Measurements from ENCODE around the gene CDH3.

The CDH3 gene

DNA sequence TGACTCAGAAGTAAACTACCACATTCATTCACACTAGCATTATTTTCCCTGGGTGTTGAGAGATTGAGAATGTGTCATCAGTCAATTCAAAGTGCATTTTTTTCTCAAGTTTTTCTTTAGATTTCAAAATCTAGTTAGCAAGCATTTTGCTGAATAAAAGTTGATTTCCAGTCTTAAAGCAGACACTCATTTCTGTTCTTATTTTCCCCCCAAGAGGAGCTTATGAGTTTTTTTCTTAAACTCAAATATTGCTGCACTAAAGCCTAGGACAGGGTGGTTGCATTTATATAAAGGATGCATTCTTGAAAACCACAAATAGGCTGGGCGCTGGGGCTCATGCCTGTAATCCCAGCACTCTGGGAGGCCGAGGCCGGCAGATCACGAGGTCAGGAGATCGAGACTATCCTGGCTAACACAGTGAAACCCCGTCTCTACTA, 15.3 kb downstream of the CDH3 start:
- TF ChIP-seq GATA3 (IDR thresholded peaks at IDR 0.05; ENCODE audit: low read depth, low read length) (no peak), GATA2 (IDR thresholded peaks at IDR 0.05; ENCODE audit: low read depth, low read length) (no peak)

DNA sequence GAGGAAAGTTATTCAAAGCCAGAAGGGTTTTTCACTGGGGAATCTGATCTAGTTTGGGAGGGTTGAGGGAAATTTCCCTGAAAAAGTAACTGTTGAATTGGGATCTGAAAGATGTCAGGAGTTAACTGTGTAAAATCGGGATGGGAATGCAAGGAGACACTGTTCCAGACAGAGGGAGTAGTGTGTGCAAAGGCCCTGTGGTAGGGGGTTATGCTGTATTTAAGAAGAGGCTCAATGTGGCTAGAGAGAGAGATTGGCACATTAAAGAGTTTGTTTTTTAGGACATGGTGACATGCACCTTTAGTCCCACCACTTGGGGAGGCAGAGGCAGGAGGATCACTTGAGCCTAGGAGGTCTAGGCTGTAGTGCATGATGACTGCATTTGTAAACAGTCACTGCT, 16.9 kb downstream of the CDH3 start:
- TF ChIP-seq GATA2 (IDR thresholded peaks at IDR 0.05; ENCODE audit: low read depth, low read length) = no peak
- TF ChIP-seq GATA3 (IDR thresholded peaks at IDR 0.05; ENCODE audit: low read depth, low read length) = no peak

DNA sequence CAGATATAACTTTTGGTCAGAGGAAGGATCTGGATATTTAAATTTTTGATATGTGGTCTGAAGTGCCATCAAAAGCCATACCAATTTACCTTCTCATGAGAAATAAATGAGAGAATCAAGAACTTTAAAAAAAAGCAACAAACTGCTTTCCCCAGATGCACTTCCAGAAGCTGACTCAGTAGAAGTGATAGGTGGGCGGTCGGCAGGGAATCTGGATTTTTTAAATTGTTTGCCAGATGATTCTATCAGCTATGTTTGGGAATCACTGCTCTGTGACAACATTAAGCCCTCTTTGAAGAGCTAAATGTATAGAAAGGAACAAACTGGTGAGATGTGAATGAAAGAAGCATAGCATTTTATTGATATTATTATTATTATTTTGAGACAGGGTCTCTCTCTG, 19.2 kb downstream of the CDH3 start:
- TF ChIP-seq GATA2 (IDR thresholded peaks at IDR 0.05; ENCODE audit: low read depth, low read length) (no peak), GATA3 (IDR thresholded peaks at IDR 0.05; ENCODE audit: low read depth, low read length) (no peak)

DNA sequence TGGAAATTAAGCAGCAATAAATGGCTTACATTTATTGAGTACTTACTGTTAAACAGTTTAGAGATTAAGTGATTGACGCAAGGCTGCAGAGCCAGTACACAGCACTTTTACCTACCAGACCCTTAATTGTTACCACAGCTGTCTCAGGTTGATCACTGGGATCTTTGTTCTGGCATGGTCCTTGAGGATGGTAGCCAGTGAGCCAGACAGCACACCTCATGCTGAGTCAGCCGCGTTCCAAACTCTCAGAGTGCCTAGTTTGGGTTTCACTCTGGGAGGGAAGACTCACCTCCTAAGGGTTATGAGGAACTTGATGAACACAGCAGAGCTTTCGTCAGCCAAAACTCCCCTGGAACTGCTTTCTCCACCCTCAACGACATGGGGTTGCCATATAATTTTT, 20.4 kb downstream of the CDH3 start:
- TF ChIP-seq GATA2 (IDR thresholded peaks at IDR 0.05; ENCODE audit: low read depth, low read length) (no peak), GATA3 (IDR thresholded peaks at IDR 0.05; ENCODE audit: low read depth, low read length) (no peak)

DNA sequence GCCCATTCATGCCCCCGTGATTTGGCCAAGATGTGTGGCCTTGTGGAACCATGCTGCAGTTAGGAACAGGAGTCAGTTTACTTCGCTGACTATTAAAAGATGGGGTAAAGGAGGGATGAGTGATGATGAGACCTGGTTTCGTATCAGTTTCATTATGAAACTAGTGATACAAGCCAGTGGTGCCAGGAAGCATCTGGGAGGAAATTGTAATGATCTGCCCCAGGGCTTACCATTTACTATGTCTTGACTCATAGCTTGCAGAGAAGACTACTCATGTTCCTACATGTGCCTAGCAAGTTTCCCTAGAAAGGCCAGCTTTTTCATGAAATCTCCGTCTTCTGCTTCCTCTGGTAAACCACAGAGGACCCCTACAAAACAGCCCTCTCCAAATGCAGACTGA, 23.2 kb downstream of the CDH3 start:
- TF ChIP-seq GATA3 (IDR thresholded peaks at IDR 0.05; ENCODE audit: low read depth, low read length) = no peak
- no peak for TF ChIP-seq GATA2 (IDR thresholded peaks at IDR 0.05; ENCODE audit: low read depth, low read length)

DNA sequence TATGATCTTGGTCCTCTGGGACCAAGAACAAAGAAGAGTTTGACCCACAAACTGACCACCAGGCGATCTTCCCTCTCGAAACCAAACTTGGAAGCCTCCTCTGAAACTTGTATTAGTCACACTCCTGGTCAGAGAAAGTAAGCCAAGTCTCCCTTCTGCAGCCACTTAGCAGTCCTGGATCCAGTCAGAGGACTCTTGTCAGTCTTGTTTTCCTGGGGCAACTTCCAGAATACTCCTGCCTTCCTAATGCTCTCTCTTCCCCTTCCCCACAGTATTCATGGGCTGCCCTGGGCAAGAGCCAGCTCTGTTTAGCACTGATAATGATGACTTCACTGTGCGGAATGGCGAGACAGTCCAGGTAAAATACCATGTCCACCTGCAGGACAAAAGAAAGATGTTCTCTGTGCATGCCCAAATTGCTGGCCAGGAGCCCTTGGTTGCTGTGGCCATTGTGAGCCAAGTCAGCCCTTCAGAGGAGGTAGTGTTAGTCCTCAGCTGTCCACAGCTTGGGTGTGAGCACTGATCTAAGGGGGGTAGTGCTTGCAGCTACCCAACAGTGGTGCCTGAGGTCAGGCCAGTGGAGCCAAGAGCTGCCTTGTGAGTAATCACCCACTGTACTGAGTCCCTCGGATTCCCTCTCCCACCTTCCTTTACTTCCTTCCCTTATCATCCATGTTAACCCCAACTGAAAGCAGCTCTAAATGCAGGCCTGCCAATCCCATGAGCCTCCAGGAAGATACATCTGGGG, 31.2 kb downstream of the CDH3 start:
- TF ChIP-seq GATA3 (IDR thresholded peaks at IDR 0.05; ENCODE audit: low read depth, low read length) = no peak

DNA sequence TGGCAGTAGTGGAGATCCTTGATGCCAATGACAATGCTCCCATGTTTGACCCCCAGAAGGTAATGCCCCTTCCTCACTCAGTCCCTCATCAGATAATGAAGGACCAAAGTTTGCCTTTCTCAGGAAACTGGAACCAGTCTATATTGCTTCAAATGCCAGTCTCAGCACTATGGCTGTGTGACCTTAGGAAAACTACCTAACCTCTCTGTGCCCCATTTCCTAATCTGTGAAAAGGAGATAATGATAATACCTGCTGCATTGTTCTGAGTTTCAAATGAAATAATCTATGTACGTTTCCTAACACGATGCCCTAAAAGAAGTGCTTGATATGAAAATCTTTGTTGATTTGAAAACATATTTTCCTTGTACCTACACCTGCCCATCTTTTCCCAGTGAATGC, 35.9 kb downstream of the CDH3 start:
- TF ChIP-seq GATA3 (IDR thresholded peaks at IDR 0.05; ENCODE audit: low read depth, low read length) = no peak
- TF ChIP-seq GATA2 (IDR thresholded peaks at IDR 0.05; ENCODE audit: low read depth, low read length) = no peak

DNA sequence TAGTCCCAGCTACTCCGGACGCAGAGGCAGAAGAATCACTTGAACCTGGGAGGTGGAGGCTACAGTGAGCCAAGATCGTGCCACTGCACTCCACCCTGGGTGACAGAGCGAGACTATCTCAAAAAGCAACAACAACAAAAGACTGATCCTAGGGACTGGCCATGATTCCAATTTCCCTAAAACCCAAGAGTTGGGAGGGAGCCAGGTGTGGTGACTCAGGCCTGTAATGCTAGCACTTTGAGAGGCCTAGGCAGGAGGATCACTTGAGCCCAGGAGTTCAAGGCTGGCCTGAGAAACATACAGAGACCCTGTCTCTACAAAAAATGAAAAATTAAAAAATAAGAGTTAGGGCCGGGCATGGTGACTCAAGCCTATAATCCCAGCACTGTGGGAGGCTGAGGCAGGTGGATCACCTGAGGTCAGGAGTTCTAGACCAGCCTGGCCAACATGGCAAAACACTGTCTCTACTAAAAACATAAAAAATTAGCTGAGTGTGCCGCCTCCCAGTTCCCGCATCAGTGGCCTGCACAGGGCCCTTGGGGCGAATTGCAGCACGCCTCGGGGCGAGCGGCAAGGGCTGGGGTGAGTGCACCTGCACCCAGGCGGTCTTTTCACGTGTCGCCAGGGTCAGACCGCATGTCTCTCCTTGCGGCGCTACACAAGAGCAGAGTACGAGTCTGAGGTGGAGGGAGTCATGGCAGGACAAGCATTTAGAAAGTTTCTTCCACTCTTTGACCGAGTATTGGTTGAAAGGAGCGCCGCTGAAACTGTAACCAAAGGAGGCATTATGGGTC, 40.8 kb downstream of the CDH3 start:
- no peak for TF ChIP-seq GATA2 (IDR thresholded peaks at IDR 0.05; ENCODE audit: low read depth, low read length)

DNA sequence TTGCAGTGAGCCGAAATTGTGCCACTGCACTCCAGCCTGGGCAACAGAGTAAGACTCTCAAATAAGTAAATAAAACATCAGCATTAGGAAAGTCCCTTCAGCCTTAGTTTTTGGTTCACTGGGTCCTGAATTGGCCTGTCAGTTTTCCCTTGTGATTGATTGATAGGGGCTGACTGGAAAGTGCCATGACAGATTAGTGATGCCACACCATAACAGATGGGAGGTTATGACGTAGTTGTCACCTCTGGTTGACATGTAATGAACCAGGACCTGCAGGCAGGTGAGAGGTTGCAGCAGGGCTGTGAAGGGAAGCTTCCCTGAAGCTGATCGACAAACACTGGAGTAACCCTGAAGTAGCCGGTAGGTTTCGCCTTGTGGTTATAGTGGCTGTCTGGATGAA, 41.8 kb downstream of the CDH3 start:
- no peak for TF ChIP-seq GATA2 (IDR thresholded peaks at IDR 0.05; ENCODE audit: low read depth, low read length)

DNA sequence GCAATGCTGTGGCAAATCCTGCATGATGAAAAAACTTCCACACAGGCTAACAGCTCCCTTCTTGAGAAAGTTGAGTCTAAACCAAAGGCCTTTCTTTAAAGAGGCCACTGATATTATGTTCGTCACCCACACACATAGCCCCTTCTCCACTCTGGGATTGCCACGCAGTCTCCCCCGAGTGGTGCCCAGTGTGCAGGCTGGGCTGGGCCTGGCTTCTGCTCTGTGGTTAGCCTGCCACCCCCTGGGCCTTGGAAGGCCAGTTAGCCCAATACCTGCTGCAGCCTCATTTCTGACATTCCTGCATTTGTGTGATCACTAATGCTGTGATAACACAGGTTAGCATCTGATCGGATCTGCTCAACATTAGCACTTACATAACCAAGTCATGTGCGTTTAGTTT, 44.8 kb downstream of the CDH3 start:
- TF ChIP-seq GATA2 (IDR thresholded peaks at IDR 0.05; ENCODE audit: low read depth, low read length) (no peak), GATA3 (IDR thresholded peaks at IDR 0.05; ENCODE audit: low read depth, low read length) (no peak)

DNA sequence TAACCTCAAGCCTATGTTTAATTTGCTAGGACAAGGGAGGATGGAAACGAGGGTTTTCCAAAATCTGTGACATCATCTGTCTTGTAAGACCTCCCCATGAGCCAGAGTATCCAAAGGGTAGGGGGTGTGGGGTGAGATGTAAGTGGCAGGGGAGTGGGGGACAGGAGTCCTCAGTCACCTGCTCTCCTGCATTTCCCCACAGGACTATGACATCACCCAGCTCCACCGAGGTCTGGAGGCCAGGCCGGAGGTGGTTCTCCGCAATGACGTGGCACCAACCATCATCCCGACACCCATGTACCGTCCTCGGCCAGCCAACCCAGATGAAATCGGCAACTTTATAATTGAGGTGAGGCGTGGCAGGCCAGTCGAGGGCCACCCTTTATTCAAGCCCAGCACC, 50.5 kb downstream of the CDH3 start:
- TF ChIP-seq GATA2 (IDR thresholded peaks at IDR 0.05; ENCODE audit: low read depth, low read length) (no peak), GATA3 (IDR thresholded peaks at IDR 0.05; ENCODE audit: low read depth, low read length) (no peak)

DNA sequence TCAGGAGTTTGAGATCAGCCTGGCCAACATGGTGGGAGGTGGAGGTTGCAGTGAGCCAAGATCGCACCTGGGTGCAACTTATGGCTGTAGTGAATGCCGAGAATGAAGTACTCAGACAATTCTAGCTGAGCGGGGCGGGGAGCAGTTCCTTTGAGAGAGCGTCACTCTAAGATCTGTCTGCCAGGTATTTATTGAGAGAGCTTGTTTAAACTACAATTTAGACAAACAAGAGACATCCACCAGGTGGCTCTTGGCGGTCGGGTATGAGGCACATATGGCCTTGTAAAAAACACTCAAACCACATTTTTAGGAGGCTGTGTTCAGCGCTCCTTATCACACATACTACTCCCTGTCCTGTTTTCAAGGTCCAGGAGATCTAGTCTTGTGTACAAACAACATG, 51.4 kb downstream of the CDH3 start:
- no peak for TF ChIP-seq GATA2 (IDR thresholded peaks at IDR 0.05; ENCODE audit: low read depth, low read length)
- TF ChIP-seq GATA3 (IDR thresholded peaks at IDR 0.05; ENCODE audit: low read depth, low read length) = no peak

DNA sequence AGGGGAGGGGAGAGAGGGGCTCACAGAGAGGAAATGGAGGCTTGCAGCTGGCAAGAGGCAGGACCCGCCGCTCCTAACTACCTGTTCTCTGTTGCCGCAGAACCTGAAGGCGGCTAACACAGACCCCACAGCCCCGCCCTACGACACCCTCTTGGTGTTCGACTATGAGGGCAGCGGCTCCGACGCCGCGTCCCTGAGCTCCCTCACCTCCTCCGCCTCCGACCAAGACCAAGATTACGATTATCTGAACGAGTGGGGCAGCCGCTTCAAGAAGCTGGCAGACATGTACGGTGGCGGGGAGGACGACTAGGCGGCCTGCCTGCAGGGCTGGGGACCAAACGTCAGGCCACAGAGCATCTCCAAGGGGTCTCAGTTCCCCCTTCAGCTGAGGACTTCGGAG, 53.0 kb downstream of the CDH3 start:
- TF ChIP-seq GATA3 (IDR thresholded peaks at IDR 0.05; ENCODE audit: low read depth, low read length) (no peak), GATA2 (IDR thresholded peaks at IDR 0.05; ENCODE audit: low read depth, low read length) (no peak)

DNA sequence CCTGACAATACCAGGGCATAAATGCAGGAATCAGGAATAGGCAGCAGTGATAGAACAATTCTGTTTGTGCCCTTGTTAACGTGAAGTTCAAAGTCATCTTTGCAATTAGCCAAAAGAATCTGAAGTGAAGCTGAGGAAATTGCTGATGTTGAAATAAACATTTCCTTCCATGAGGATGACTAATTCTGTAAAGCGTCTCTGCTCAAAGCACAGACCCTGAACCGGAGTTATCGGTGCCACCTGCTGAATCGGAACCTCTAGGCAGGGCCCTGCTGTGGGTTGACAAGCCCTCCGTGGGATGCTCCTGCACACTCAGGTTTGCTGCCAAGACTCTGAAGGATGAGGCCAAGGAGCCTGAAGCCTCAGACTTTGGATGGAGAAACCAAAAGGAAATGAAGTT, 55.0 kb downstream of the CDH3 start:
- TF ChIP-seq GATA3 (IDR thresholded peaks at IDR 0.05; ENCODE audit: low read depth, low read length) (no peak), GATA2 (IDR thresholded peaks at IDR 0.05; ENCODE audit: low read depth, low read length) (no peak)

DNA sequence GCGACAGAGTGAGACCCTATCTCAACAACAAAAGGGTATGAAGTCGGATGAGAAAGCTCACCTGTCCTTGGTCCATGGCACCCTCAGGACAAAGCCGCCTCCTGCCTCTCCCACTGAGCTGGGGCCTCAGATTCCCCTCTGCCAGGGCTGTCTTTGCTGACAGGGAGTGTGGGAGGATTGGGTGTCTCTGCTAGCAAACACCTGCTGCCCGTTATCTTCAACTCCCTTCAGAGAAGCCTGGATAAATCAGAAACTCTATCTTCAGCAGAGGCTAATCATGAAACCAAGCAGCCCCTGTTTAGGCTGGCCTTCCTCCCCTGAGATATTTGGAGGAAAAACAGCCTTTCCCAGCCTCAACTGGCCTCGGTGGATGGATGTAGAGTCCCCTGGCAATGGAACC, 55.7 kb downstream of the CDH3 start:
- TF ChIP-seq GATA2 (IDR thresholded peaks at IDR 0.05; ENCODE audit: low read depth, low read length) (no peak), GATA3 (IDR thresholded peaks at IDR 0.05; ENCODE audit: low read depth, low read length) (no peak)
